Inflammatory macrophage (primary cell): ENCODE measurements around the gene FANCC.

ENCODE experiments used
- DNase-seq, 2 donors: peaks; one replicate each; pipeline ENCODE4 v3.0.0-alpha.2; 2020 to 2022

Gene FANCC

GRCh38 chr9:95115104-95115503, 202.4 kb downstream of the FANCC start:
- DNase-seq = no peak

GRCh38 chr9:95112436-95113280, 204.9 kb downstream of the FANCC start:
- DNase-seq = no peak

GRCh38 chr9:95111716-95112115, 205.8 kb downstream of the FANCC start:
- DNase-seq = no peak

DNA sequence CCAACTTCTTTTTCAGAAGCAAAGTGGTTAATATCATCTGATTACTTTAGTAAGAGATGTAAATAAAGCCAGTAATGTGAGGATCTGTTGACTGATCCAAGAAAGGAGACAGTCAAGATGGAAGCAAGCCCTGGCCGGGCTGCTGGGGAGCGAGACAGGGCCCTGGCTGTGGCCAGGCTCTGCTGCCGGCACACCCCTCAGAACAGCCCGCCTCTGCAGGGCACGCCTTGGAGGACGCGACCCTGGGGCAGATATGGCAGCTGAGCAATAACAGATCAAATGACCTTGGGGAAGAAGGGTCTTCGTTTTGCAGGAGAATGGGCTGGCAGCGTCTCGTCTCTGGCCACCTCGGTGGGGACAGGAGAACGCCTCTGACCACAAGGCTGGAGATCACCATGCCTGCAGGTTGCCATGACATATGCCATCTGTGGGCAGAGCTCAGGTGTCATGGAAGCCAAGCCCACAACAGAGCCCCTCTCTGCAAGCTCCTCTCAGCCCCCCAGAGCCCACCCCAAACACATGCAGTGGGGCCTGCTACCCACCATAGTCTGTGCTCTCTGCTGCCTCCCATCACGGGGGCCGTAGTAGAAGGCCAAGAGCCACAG, 206.5 kb downstream of the FANCC start:
- no peak for DNase-seq

- DNase-seq = no peak
Observed at GRCh38 chr9:95109456-95109855, 208.1 kb downstream of the FANCC start.

DNA sequence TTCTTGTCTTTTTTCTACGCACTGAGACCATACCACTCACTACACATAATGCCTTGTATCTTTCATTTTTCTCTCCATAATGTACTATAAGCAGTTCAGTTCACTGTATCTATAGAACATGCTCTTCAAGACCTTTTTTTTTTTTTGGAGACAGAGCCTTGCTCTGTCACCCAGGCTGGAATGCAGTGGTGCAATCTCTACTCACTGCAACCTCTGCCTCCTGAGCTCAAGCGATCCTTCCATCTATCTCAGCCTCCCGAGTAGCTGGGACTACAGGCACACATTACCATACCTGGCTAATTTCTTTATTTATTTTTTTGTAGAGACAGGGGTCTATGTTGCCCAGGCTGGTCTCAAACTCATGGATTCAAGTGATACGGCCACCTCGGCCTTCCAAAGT, 208.7 kb downstream of the FANCC start:
- DNase-seq = no peak

- no peak for DNase-seq
Observed at GRCh38 chr9:95107976-95108375, 209.5 kb downstream of the FANCC start.

GRCh38 chr9:95107001-95107749, 210.3 kb downstream of the FANCC start:
- DNase-seq = no peak

DNA sequence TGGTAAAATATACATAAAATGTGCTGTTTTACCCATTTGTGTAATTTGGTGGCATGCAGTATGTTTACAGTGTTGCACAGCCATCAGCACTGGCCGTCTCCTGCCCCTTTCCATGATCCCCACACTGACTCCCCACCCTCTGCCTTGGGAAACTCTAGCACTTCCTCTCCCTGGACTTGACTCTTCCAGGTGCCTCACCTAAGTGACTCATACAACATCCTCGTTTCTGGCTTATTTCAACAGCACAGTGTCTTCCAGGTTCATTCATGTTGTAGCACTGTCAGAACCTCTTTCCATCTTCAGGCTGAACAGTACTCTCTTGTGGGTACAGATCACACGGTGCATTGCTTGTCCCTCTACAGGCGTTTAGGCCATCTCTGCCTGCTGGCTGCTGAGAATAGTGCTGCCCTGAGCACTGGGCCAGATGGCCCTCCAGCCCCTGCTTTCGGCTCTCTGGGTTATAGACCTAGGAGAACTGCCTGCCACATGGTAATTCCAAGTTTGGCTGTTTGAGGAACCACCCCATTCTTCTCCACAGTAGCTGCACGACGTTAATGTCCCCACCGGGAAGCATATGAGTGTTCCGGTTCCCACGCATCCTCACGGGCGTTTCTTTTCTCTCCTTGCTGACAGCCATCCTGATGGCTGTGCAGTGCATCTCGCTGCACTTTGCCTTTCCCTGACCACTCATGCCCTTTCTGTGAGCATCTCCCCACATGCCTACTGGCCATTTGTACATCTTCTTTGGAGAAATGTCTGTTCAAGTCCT, 211.8 kb downstream of the FANCC start:
- DNase-seq = no peak

- DNase-seq = no peak
Observed at GRCh38 chr9:95104980-95105379, 212.5 kb downstream of the FANCC start.

GRCh38 chr9:95104581-95104960, 212.9 kb downstream of the FANCC start:
- DNase-seq = no peak

GRCh38 chr9:95103871-95104580, 213.5 kb downstream of the FANCC start:
- DNase-seq = no peak

DNA sequence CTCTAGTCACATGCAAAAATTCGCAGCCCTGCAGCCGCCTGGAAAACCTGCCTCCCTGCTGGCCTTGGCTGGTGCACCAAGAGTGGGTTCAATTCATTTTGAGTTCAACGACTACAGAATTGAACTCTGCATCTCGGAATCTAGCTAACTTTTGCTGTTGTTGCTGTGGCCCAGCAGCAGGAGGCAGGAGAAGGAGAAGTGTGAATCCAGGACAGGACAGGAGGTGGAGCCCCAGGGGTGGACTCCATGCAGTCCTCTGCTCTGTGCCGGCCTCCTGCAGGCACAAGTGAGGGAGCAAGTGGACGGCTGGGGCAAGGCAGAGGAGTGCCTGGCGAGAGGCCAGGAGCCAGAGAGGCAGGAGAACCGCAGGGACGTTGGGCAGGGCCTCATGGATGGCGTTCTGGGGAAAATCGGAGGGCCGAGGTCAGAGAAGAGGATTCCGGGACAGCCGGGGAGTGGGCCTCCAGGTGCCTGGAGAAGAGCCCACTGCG, 214.2 kb downstream of the FANCC start:
- no peak for DNase-seq

DNA sequence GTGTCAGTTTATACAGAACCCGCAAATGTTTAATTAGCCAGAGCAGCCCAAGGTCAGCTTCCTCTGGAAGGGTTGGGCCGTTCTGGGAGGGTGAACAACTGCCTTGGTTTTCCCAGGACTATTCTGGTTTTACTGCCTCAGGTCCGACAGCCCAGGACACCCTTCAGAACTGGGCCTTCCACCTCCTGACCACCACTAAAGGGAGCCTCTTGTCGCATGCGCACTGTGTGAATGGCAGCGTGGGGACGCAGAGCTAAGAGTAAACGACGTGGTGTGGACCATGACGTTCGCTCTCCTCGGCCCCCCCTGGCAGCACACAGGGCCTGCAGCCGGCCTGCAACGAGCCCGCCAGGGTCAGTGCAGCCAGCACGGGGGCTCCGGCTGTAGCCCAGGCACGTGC, 214.9 kb downstream of the FANCC start:
- no peak for DNase-seq

- no peak for DNase-seq
Observed at GRCh38 chr9:95102001-95102433, 215.5 kb downstream of the FANCC start.

GRCh38 chr9:95101326-95101725, 216.2 kb downstream of the FANCC start:
- no peak for DNase-seq

DNA sequence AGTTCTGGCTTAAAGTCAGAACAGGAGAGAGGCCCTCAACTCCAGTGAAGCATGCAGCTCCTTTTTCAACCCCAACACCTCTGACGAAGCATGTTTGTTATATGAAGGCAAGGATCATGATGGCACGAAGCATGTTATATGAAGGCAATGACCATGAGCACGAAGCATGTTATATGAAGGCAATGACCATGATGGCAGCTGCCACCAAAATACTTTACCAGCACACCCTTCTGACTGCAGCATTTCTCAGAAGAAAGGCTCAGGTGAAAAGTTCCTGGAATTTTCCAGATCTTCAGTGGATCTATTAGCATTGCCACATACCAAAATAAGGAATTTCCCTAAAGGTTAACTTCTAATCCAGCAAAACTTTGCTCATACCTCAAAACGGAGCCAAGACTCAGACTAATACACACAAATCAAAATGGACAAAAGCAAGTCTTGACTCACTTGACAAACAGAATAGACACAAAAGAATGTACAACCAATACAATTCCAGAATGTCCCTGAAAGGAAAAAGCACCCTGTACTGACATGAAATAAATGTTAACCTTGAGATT, 217.4 kb downstream of the FANCC start:
- DNase-seq = no peak

DNA sequence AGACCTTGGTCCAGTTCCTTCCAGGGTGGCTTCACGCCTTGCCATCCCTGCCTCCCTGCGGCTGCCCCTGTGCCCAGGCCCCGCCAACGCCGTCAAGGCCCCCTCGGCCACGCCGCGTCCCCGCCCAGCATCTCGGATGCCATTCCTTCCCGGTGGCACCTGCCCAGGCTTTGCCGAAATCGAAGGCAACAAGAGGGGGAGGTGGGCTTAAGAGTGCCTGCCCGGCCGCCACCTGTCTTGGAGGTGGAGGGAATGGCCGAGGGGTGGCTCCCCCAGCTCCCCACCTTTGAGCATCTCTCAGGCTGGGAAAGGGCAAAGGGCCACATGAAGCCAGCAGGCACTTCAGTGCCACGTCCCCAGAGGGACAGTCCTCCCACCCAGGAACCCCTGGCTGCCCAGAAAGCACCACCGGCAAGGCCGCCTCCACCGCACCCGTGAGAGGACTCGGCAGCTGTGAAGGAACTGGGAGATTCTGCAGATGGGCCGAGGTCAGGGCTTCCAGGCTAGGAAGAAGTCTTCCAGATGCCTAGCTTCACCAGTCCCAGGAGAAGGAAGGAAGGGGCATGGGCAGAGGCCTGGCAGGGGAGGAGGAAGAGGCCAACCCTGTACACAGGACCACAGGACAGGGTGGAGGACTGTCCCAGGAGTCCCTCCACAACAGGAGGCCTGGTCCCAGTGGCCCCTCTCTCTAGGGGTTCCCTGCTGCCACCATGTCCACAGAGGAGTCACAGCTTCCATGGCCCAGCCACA, 218.0 kb downstream of the FANCC start:
- no peak for DNase-seq

DNA sequence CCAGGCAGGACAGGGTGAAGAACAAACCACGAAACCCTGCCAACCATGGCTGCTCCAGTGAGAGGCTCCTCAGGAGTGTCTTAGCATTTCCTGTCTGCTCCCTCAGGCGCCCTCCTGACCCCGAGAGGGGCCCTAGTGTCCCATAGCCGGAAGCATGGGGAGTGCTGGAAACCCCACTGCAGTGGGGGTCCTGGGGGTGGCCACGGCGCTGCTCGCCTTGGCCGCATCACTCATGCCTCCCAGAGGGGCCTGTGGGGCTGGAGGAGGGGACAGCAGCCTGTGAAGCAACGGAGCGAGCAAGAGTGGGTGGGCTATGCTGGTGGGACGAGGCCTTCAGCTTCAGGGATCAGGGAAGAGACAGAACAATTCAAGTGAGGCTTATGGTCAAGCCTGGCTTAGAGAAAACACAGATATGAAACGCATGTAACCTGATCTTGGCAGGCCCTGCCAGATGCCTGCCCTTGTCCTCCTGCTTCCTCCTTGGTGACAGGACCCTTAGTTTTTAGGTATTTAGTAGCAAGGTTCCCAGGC, 219.1 kb downstream of the FANCC start:
- DNase-seq = no peak

DNA sequence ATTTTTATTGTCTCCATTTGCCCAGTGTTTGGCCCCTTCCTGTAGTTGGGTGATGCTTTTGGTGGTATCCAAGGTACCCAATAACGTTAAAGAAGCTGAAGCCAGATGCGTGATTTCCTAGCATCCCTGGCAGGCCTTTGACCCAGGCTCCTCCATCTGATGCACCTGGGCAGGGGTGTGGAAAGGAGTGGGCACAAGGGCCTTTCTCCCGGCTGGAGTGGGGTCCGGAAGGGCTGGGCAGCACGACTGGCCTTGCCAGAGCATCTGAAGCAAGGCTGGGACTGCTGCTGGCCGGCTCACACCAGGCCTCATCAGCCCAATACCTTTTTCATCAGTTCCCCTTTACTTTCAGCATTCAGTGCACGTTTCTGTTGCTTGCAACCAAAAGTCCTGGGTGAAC, 220.2 kb downstream of the FANCC start:
- no peak for DNase-seq

- DNase-seq = no peak
Observed at GRCh38 chr9:95096807-95097206, 220.7 kb downstream of the FANCC start.
